ENCODE results near the gene MPHOSPH6.

- TF ChIP-seq SIN3A (conservative IDR thresholded peaks at IDR 0.05 in 1 of 2, IDR thresholded peaks at IDR 0.05 in 1 of 2; ENCODE audit: low read depth in 1 of 2, low read length in 2 of 2) = no peak
- TF ChIP-seq ATF3 (IDR thresholded peaks at IDR 0.05; ENCODE audit: insufficient read depth, low read depth, low read length) = no peak
- TF ChIP-seq TAF1 (IDR thresholded peaks at IDR 0.05; ENCODE audit: low read depth, low read length) = no peak
- TF ChIP-seq, protein P1, sequence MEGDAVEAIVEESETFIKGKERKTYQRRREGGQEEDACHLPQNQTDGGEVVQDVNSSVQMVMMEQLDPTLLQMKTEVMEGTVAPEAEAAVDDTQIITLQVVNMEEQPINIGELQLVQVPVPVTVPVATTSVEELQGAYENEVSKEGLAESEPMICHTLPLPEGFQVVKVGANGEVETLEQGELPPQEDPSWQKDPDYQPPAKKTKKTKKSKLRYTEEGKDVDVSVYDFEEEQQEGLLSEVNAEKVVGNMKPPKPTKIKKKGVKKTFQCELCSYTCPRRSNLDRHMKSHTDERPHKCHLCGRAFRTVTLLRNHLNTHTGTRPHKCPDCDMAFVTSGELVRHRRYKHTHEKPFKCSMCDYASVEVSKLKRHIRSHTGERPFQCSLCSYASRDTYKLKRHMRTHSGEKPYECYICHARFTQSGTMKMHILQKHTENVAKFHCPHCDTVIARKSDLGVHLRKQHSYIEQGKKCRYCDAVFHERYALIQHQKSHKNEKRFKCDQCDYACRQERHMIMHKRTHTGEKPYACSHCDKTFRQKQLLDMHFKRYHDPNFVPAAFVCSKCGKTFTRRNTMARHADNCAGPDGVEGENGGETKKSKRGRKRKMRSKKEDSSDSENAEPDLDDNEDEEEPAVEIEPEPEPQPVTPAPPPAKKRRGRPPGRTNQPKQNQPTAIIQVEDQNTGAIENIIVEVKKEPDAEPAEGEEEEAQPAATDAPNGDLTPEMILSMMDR (IDR thresholded peaks at IDR 0.05; ENCODE audit: control extremely low read depth in 1 of 3, insufficient read depth in 1 of 3, low read depth in 1 of 3, low read length in 3 of 3) = no peak
- no peak for TF ChIP-seq POLR2A (IDR thresholded peaks at IDR 0.05; ENCODE audit: control extremely low read depth in 1 of 2, low read depth in 2 of 2, low read length in 2 of 2)
- no peak for TF ChIP-seq JUND (IDR thresholded peaks at IDR 0.05; ENCODE audit: low read length)
Measured at GRCh38 chr16:82149536-82149935, 20.5 kb downstream of the MPHOSPH6 start.

Measured in H1 (cell line).